GM23338 (cell line): ENCODE data around the gene DMBX1. TPM values are rescaled to one million over a fixed set of nuclear protein-coding genes. Genes with fewer than 3 reads are reported as not detected.

Experiments
- ATAC-seq: fragments of 200-7000 bp; cut with Tn5 transposase; 3 replicates; pipeline ENCODE4 v1.9.1; 2020
- DNase-seq: peaks from one replicate; pipeline ENCODE4 v3.0.0-alpha.2; 2015; ENCODE audit warnings: low spot score
- H2AFZ ChIP-seq: fragments of 200-600 bp; sonication (generic); 2 replicates; pipeline ENCODE4 v1.8.0; 2016; ENCODE audit warnings: antibody characterized with exemption, mild to moderate bottlenecking, moderate library complexity
- H3F3A ChIP-seq: fragments of 200-600 bp; sonication (generic); replicated peaks from 2 replicates; pipeline ENCODE4 v1.8.0; 2017; ENCODE audit warnings: antibody characterized with exemption, mixed run types, low read depth
- H3K27ac ChIP-seq: fragments of 200-600 bp; sonication (generic); 2 replicates; pipeline ENCODE4 v1.6.1; 2016; ENCODE audit warnings: low read depth
- H3K27me3 ChIP-seq: fragments of 200-600 bp; sonication (generic); 2 replicates; pipeline ENCODE4 v1.8.0; 2016; ENCODE audit warnings: mild to moderate bottlenecking, mixed run types, moderate library complexity; ENCODE audit not compliant: insufficient read depth
- H3K36me3 ChIP-seq: fragments of 200-600 bp; sonication (generic); 2 replicates; pipeline ENCODE4 v1.8.0; 2016; ENCODE audit warnings: mild to moderate bottlenecking; ENCODE audit not compliant: insufficient read depth
- H3K4me1 ChIP-seq: fragments of 200-600 bp; sonication (generic); 2 replicates; pipeline ENCODE4 v1.8.0; 2016; ENCODE audit warnings: mild to moderate bottlenecking, moderate library complexity; ENCODE audit not compliant: insufficient read depth
- H3K4me2 ChIP-seq: fragments of 200-600 bp; sonication (generic); 2 replicates; pipeline ENCODE4 v1.7.1; 2017; ENCODE audit warnings: mixed run types
- H3K4me3 ChIP-seq: fragments of 200-600 bp; sonication (generic); 2 replicates; pipeline ENCODE4 v1.6.1; 2016; ENCODE audit warnings: mixed run types
- H3K79me2 ChIP-seq: fragments of 200-600 bp; sonication (generic); replicated peaks from 2 replicates; pipeline ENCODE4 v1.8.0; 2017; ENCODE audit warnings: mild to moderate bottlenecking; ENCODE audit not compliant: insufficient read depth
- H3K9me2 ChIP-seq: fragments of 200-600 bp; sonication (generic); 2 replicates; pipeline ENCODE4 v1.8.0; 2017; ENCODE audit not compliant: insufficient read depth
- H4K20me1 ChIP-seq: fragments of 200-600 bp; sonication (generic); replicated peaks from 2 replicates; pipeline ENCODE4 v1.8.0; 2017; ENCODE audit warnings: mild to moderate bottlenecking; ENCODE audit not compliant: insufficient read depth
- H3K27ac Mint-ChIP-seq: 2 replicates; pipeline ENCODE4 v1.8.0; 2020; ENCODE audit warnings: inconsistent platforms, mild to moderate bottlenecking, moderate library complexity, mixed read lengths
- H3K27me3 Mint-ChIP-seq: 3 replicates; pipeline ENCODE4 v1.8.0; 2022; ENCODE audit warnings: low read depth, mild to moderate bottlenecking, moderate library complexity, mixed read lengths, inconsistent platforms; ENCODE audit not compliant: insufficient read depth, poor library complexity
- H3K36me3 Mint-ChIP-seq: 3 replicates; pipeline ENCODE4 v1.8.0; 2021; ENCODE audit warnings: low read depth, mild to moderate bottlenecking, inconsistent platforms, moderate library complexity, mixed read lengths
- H3K4me1 Mint-ChIP-seq: 3 replicates; pipeline ENCODE4 v1.8.0; 2020; ENCODE audit warnings: mild to moderate bottlenecking, inconsistent platforms, mixed read lengths
- H3K4me3 Mint-ChIP-seq: 3 replicates; pipeline ENCODE4 v1.8.0; 2021; ENCODE audit warnings: moderate library complexity, mild to moderate bottlenecking, inconsistent platforms, mixed read lengths
- H3K9me3 Mint-ChIP-seq: 3 replicates; pipeline ENCODE4 v1.8.0; 2020; ENCODE audit warnings: moderate library complexity, mild to moderate bottlenecking, inconsistent platforms, mixed read lengths
- EZH2 ChIP-seq: fragments of 200-600 bp; sonication (generic); IDR thresholded peaks from one replicate; pipeline ENCODE4 v1.8.0; 2017; ENCODE audit warnings: antibody characterized with exemption, mild to moderate bottlenecking, low read depth; ENCODE audit not compliant: unreplicated experiment
- NANOG ChIP-seq: IDR thresholded peaks from 2 replicates; pipeline ENCODE4 v1.6.1; 2016; ENCODE audit warnings: antibody characterized with exemption, borderline replicate concordance
- POLR2AphosphoS5 ChIP-seq: IDR thresholded peaks from 2 replicates; pipeline ENCODE4 v1.6.1; 2016; ENCODE audit warnings: antibody characterized with exemption, low read depth
- ZNF114 ChIP-seq: fragments of 250-450 bp; sonication (Bioruptor Pico); IDR thresholded peaks from 2 replicates; pipeline ENCODE4 v1.5.0; 2020; ENCODE audit warnings: mild to moderate bottlenecking, moderate library complexity
- ZNF331 ChIP-seq: fragments of 250-450 bp; sonication (Bioruptor Pico); IDR thresholded peaks from 2 replicates; pipeline ENCODE4 v1.5.0; 2020; ENCODE audit warnings: low read depth, mild to moderate bottlenecking, moderate library complexity
- polyA plus RNA-seq: library from polyadenylated mRNA; unstranded; fragments of >200 nt; fragmentation: Nextera tagmentation; extraction: Ambion mirVana; gene quantifications from 2 replicates; pipeline ENCODE4 v1.2.1, GENCODE V29; 2016
- total RNA-seq: library from RNA; depleted of rRNA; stranded (reverse); fragments of >200 nt; shearing (Covaris generic); gene quantifications from 2 replicates; pipeline ENCODE4 v1.2.3, GENCODE V29; 2014
- TF ChIP-seq, protein P1 (sequence below): IDR thresholded peaks from 2 replicates; pipeline ENCODE4 v1.6.1; 2016; ENCODE audit warnings: antibody characterized with exemption
- TF ChIP-seq, protein P2 (sequence below): IDR thresholded peaks from one replicate; pipeline ENCODE4 v1.6.1; 2018; ENCODE audit warnings: antibody characterized with exemption; ENCODE audit not compliant: unreplicated experiment
- TF ChIP-seq, protein P3 (sequence below), 2 experiments: fragments of 200-600 bp in 1 of 2; sonication (generic) in 1 of 2; conservative IDR thresholded peaks; 2 replicates each; pipeline versions ENCODE4 v1.5.1 to v1.6.1; 2016 to 2017; ENCODE audit warnings: antibody characterized with exemption in 2 of 2, low read depth in 2 of 2, mild to moderate bottlenecking in 2 of 2, moderate library complexity in 1 of 2

Gene DMBX1
- total and polyA plus RNA-seq, 2 experiments from 2014 or later, result 0.11 TPM; not detected in 1

DNA sequence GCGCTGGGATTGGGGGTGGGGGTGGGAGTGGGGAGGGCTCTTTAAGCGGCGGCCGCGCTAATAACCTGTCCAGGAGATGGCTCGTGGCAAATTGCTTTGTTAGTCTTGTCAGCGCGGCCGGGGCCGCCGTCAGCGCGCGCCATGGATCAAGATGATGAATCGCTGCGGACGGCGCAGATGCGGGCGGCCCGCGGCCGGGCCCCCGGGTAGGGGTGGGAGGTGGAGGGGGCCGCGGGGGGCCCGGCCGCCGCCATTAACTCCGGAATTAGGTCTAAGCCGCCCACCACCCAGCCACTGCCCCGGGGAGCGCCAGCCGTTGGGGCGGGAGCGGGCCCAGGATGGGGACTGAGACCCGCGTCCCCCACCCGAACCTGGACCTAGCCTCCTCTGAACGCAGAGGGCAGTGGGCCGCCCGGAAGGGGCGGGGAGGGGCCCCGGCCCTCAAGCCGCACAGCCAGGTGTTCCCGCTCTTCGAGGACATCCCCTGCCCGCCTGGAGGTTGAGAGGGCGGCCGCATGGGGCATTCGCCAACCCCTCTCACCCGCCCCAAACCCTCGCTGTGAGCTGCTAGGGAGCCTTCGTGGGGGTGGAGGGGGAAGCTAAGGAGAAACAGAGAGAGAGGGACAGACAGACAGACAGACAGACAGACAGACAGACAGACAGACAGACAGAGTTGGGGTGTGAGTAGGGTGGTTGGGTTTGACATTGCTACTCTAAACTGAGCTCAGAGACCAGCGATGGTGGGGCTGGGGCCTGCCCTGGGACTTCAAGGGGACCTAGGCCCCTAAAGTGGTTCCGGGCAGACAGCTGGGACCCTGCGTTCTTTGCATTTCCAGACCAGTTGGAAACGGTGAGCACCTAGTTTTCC is 3.8 kb upstream of the DMBX1 start:
- Histone ChIP-seq H3K36me3 (no peaks in the 10 kb centered on the region), H3K4me2 (peak overlapping the region; percentile 80), H3K27me3 (peaks cover 100% of the 10 kb centered on the region), H3F3A (0 out of 2 replicates have a peak, but pooled peaks cover 7% of the 10 kb centered on the region), H3K4me3 (peak overlapping the region; percentile 58), H3K27ac (no peak overlapping the region), H3K9me2 (no peaks in the 10 kb centered on the region), H4K20me1 (no peaks in the 10 kb centered on the region; the same call in 1 of the 2 replicates), H3K79me2 (no peaks in the 10 kb centered on the region), H2AFZ (peak overlapping the region; percentile 59), H3K4me1 (peaks cover 34% of the 10 kb centered on the region)
- Mint-ChIP-seq H3K27ac (no peak overlapping the region), H3K27me3 (peaks cover 91% of the 10 kb centered on the region), H3K4me1 (peaks cover 36% of the 10 kb centered on the region), H3K36me3 (no peaks in the 10 kb centered on the region; the same call in 2 of the 3 replicates), H3K4me3 (peak overlapping the region; percentile 65), H3K9me3 (no peaks in the 10 kb centered on the region; the same call in 1 of the 3 replicates)
- ATAC-seq (peak; percentile 6), DNase-seq (peak; percentile 60)
- no peak for TF ChIP-seq ZNF331 (CRISPR knock-in tag)
- peak; percentile 80 for TF ChIP-seq EZH2

DNA sequence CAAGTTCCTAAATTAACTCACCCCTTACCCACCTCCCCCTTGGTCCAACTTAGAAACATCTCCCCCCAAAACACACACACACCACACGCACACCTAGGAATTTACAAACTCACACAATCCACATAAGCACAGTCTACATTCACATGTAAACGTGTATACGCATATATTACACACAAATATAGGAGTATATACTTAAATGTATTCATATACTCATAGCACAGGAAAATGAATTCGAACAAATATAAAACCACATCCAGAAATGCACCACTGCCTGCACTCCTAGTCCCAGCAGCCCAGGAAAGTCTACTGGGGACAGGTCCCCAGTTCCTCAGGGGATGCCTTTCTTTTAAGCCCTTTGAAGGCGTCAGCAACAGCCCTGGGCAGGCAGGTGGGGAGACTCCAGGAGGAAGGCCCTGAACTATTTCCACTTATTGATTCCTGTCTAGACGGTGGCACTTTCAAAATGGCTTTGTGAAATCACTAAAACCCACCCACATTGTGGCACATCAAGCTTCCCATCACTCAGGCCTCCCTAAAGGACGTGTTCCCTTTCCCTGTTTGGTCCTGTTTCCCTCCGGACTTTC is 3.1 kb upstream of the DMBX1 start:
- ATAC-seq (no peak), DNase-seq (no peak)
- H3K27me3 Mint-ChIP-seq, result peaks cover 95% of the 10 kb centered on the region
- Histone ChIP-seq H3K79me2 (no peaks in the 10 kb centered on the region), H3K4me3 (peak overlapping the region; percentile 58; the same call in 1 of the 2 replicates), H3K9me2 (no peaks in the 10 kb centered on the region), H4K20me1 (peaks cover 2% of the 10 kb centered on the region; the same call in 1 of the 2 replicates), H2AFZ (no peak overlapping the region), H3F3A (0 out of 2 replicates have a peak, but pooled peaks cover 7% of the 10 kb centered on the region), H3K27me3 (peaks cover 100% of the 10 kb centered on the region), H3K27ac (no peak overlapping the region), H3K4me1 (peaks cover 39% of the 10 kb centered on the region), H3K4me2 (peak overlapping the region; percentile 80; the same call in 1 of the 2 replicates), H3K36me3 (no peaks in the 10 kb centered on the region)
- peak overlapping the region; percentile 65 for H3K4me3 Mint-ChIP-seq
- H3K4me1 Mint-ChIP-seq, result peaks cover 36% of the 10 kb centered on the region
- no peaks in the 10 kb centered on the region; the same call in 1 of the 3 replicates for H3K9me3 Mint-ChIP-seq
- H3K27ac Mint-ChIP-seq, result no peak overlapping the region
- TF ChIP-seq EZH2, result peak; percentile 49
- no peak for TF ChIP-seq POLR2AphosphoS5
- TF ChIP-seq, protein P1, sequence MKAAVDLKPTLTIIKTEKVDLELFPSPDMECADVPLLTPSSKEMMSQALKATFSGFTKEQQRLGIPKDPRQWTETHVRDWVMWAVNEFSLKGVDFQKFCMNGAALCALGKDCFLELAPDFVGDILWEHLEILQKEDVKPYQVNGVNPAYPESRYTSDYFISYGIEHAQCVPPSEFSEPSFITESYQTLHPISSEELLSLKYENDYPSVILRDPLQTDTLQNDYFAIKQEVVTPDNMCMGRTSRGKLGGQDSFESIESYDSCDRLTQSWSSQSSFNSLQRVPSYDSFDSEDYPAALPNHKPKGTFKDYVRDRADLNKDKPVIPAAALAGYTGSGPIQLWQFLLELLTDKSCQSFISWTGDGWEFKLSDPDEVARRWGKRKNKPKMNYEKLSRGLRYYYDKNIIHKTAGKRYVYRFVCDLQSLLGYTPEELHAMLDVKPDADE, result no peak
- TF ChIP-seq NANOG, result no peak
- no peaks in the 10 kb centered on the region; the same call in 2 of the 3 replicates for H3K36me3 Mint-ChIP-seq

DNA sequence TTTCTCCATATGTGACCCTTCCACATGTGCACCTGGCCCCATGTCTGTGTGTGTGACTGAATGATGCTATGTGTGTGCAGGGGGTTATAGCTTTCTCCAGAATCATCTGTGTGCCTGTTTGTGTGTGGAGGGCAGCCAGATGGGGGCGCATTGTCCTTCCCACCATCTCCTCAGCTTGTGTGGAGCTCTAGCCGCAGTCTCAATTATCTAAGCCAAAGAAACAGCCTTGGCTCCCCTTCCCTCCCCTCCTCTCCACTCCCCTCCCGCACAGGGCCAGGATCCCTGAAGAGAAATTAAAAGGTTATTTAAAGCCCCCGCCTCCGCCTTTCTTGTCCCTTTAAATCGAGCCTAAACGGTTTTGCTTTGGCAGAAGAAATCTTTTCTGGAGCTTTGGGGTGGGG is 1.8 kb upstream of the DMBX1 start:
- Mint-ChIP-seq H3K27me3 (peaks cover 99% of the 10 kb centered on the region), H3K4me3 (peak overlapping the region; percentile 74), H3K27ac (no peak overlapping the region), H3K36me3 (no peaks in the 10 kb centered on the region; the same call in 2 of the 3 replicates), H3K4me1 (peaks cover 49% of the 10 kb centered on the region), H3K9me3 (no peaks in the 10 kb centered on the region; the same call in 1 of the 3 replicates)
- H3K4me1 ChIP-seq, result peaks cover 52% of the 10 kb centered on the region
- no peak overlapping the region for H3K27ac ChIP-seq
- H3K4me3 ChIP-seq, result peak overlapping the region; percentile 67; the same call in 1 of the 2 replicates
- TF ChIP-seq EZH2, result peak; percentile 77
- TF ChIP-seq, protein P1, result no peak
- TF ChIP-seq ZNF114, result no peak
- TF ChIP-seq, protein P2, sequence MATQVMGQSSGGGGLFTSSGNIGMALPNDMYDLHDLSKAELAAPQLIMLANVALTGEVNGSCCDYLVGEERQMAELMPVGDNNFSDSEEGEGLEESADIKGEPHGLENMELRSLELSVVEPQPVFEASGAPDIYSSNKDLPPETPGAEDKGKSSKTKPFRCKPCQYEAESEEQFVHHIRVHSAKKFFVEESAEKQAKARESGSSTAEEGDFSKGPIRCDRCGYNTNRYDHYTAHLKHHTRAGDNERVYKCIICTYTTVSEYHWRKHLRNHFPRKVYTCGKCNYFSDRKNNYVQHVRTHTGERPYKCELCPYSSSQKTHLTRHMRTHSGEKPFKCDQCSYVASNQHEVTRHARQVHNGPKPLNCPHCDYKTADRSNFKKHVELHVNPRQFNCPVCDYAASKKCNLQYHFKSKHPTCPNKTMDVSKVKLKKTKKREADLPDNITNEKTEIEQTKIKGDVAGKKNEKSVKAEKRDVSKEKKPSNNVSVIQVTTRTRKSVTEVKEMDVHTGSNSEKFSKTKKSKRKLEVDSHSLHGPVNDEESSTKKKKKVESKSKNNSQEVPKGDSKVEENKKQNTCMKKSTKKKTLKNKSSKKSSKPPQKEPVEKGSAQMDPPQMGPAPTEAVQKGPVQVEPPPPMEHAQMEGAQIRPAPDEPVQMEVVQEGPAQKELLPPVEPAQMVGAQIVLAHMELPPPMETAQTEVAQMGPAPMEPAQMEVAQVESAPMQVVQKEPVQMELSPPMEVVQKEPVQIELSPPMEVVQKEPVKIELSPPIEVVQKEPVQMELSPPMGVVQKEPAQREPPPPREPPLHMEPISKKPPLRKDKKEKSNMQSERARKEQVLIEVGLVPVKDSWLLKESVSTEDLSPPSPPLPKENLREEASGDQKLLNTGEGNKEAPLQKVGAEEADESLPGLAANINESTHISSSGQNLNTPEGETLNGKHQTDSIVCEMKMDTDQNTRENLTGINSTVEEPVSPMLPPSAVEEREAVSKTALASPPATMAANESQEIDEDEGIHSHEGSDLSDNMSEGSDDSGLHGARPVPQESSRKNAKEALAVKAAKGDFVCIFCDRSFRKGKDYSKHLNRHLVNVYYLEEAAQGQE, result no peak
- TF ChIP-seq, protein P3, sequence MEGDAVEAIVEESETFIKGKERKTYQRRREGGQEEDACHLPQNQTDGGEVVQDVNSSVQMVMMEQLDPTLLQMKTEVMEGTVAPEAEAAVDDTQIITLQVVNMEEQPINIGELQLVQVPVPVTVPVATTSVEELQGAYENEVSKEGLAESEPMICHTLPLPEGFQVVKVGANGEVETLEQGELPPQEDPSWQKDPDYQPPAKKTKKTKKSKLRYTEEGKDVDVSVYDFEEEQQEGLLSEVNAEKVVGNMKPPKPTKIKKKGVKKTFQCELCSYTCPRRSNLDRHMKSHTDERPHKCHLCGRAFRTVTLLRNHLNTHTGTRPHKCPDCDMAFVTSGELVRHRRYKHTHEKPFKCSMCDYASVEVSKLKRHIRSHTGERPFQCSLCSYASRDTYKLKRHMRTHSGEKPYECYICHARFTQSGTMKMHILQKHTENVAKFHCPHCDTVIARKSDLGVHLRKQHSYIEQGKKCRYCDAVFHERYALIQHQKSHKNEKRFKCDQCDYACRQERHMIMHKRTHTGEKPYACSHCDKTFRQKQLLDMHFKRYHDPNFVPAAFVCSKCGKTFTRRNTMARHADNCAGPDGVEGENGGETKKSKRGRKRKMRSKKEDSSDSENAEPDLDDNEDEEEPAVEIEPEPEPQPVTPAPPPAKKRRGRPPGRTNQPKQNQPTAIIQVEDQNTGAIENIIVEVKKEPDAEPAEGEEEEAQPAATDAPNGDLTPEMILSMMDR (conservative IDR thresholded peaks at IDR 0.05; ENCODE audit: low read depth in 2 of 2), result peak; percentile 66 to 82
- peaks cover 11% of the 10 kb centered on the region; the same call in 1 of the 2 replicates for H4K20me1 ChIP-seq
- peaks cover 100% of the 10 kb centered on the region for H3K27me3 ChIP-seq
- H2AFZ ChIP-seq, result no peak overlapping the region
- no peaks in the 10 kb centered on the region for H3K9me2 ChIP-seq
- H3K4me2 ChIP-seq, result peak overlapping the region; percentile 92
- H3K79me2 ChIP-seq, result no peaks in the 10 kb centered on the region
- H3K36me3 ChIP-seq, result no peaks in the 10 kb centered on the region
- ATAC-seq (peak; percentile 17), DNase-seq (peak; percentile 83)
- H3F3A ChIP-seq, result peaks cover 12% of the 10 kb centered on the region; the same call in 1 of the 2 replicates
